HG03571 (cell line): Measurements from ENCODE around the gene FBXO5.
"Not testable (repeated sequence)": the region's sequence is repeated elsewhere in the genome, so short reads cannot be mapped to it uniquely, and the experiment has no call there.

Source experiments
- ATAC-seq: cut with Tn5 transposase; IDR thresholded peaks from one replicate; pipeline ENCODE4 v1.9.1; 2021; ENCODE audit not compliant: unreplicated experiment

Gene FBXO5

DNA sequence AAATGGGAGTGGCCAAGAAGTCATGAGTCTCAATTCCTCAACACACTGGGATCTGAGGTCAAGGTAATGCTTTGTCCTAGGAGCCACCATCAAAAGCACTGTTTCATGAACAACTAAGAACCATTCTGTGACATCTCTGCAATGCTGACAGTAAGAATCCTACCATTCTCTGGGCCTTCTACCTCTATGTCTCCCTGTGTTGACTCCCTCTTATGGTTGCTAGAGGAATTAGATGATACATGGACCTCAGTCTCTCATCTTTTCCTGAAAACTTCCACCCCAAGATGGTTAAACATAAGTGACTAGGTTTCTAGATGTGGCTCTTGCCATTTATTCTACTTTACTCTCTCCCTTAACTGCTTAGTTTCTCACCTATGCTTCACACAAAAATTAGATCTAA is 10.6 kb upstream of the FBXO5 start:
- ATAC-seq: no peak

GRCh38 chr6:152986978-152987377 is 4.1 kb upstream of the FBXO5 start:
- ATAC-seq: no peak

GRCh38 chr6:152985300-152985699 is 2.5 kb upstream of the FBXO5 start:
- ATAC-seq: not testable (repeated sequence)

- ATAC-seq: peak; percentile 23
Measured at GRCh38 chr6:152984513-152984872, 1.7 kb upstream of the FBXO5 start.

DNA sequence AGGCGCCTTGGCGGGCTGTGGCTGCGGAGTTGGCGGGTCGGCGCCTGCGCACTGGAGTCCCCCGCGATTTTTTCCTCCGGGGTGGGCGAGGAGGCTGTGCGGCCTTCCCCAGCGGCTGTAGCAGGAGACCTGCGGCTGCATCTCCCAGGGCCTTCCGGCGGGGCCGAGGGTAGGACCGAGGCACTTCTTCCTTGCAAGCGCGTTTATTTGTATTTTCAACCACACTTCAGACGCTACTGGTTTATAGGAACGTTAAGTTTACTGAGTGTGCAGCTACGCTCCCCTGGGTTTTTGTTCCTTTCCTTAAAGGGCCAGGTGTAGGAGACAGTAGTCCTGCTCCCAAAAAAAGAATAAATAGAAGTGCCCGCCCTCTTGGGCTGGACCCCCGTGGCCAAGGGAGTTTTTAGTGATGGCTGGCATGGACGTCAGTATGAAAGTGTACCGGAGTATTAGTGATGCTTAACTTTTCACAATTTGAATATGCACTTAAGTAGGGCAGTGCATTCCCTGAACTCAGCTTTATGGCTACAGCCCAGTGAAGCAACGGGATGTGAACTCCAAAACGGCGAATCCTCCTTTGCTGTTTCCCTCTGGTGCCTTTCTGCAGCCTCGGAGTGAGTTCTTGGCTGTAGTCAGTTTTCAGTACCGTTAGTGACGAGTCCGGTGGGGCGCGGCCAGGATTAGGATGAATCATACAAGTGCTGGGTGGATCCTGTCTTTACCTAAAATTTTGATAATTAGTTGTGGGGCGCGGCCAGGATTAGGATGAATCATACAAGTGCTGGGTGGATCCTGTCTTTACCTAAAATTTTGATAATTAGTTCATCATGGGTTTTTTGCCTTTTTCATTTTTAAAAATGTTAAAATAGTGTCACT is 1.0 kb upstream of the FBXO5 start:
- ATAC-seq: peak; percentile 10

DNA sequence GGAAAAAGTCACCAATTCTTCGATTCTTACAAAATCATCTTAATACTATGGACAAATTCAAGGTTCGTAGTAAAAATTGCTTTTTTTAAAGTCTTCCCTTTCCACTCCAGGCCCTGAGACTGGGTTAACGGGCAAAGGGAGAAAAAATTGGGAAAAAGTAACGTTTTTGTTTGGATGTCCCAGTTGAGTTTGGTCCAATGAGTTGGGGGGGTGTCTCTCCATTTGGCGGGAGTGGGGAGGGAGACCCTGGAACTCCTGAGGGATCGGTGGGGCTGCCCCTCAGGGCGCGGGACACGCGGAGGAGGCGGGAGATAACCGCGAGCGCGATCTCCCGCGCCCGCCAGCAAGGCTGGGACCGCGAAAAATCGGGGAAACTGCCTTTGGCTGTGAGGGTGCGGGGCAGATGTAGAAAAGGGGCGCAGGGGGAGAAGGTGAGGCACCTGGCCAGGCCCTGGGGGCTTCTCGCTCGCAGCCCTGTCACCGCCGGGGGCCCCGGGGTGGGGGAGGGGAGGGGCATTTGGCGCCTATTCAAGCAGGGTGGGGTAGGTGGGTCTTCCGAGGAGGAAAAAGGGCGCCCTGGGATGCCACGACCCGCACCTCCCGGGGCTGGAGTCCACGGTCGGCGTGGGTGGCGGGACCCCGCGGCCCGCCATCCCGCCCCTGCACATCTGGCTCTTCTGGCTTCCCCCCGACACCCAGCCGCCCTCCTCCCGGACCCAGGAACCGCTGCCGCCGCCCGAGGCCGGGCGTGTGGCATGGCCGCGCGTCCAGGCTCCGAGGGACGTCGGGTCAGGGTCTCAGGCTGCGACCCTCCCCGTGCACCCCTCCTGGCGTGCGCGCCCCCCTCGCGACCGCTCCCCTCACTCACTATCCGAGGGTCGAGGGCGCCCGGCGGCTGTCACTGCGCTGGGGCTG is 595 bp downstream of the FBXO5 start:
- peak; percentile 1 for ATAC-seq

DNA sequence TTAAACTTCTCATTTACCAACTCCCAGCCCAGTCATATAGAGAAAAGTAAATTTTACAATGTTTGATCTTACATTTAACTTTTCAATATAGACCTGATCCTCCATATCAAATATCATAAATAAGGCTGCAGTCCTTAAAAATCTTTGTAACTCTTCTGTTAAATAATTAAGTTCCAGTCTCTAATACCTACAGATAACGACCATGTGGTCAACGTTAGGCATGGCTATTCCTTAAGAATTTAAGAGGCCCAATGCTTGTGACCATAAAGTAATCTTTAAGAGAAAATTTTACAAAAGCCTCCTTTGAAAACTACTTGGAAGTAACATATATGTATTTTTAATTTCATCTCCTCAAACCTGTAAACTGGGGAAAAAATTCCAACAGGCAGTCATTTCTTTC is 1.6 kb downstream of the FBXO5 start:
- no peak for ATAC-seq

- no peak for ATAC-seq
Measured at GRCh38 chr6:152980656-152981055, 2.2 kb downstream of the FBXO5 start.

DNA sequence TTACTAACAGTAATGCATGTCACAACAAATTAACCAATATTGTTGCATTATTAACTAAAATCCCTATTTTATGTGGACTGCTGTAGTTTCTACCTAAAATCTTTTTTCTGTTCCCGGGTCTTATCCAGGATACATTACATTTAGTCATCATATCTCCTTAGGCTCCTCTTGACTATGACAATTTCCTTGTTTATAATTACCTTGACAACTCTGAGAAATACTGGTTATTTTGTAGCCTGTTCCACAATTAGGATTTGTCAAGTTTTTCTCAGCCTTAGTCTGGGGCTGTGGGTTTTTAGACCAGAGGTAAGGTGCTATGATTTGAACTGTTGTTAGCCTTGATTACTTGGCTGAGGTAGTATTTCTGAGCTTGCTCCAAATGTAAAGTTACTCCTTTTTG is 3.7 kb downstream of the FBXO5 start:
- no peak for ATAC-seq

DNA sequence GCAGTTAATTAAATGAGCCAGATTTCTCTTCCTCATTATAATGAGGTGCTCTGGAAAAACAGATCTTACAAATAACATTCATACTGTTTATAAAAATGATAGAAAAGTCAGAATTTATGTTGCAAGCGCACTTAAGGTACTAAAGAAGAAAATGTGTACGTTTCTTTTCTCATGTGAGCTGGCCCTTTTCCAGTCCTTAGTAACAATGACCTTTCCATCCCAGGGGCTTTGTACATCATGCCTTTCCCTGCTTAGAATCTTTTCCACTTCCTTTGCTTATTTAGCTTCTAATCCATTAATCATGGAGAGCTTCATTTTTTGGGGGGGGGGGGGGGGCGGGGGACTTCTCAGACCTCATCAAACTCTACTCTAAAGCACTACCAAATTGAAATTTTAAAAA is 4.8 kb downstream of the FBXO5 start:
- ATAC-seq: no peak

DNA sequence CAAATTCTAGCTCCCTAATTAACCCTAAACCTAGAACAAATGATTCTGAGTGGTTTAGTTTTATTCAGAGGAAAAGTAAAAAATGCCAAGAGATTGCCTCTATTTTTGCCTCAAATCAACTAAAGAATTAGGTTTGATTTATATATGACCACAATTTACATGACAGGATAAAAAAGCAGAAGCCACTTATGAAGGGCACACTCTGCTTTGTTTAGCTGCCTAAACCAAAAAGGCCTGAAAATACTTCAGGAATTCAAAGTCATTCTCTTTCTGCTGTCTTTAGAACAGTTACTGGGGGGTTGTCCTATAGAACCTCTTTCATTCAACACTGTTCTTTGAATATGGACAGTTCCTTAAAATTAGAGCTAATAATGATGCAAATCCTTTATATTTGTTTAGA is 5.3 kb downstream of the FBXO5 start:
- no peak for ATAC-seq

- ATAC-seq: no peak
Measured at GRCh38 chr6:152976749-152977148, 6.1 kb downstream of the FBXO5 start.

DNA sequence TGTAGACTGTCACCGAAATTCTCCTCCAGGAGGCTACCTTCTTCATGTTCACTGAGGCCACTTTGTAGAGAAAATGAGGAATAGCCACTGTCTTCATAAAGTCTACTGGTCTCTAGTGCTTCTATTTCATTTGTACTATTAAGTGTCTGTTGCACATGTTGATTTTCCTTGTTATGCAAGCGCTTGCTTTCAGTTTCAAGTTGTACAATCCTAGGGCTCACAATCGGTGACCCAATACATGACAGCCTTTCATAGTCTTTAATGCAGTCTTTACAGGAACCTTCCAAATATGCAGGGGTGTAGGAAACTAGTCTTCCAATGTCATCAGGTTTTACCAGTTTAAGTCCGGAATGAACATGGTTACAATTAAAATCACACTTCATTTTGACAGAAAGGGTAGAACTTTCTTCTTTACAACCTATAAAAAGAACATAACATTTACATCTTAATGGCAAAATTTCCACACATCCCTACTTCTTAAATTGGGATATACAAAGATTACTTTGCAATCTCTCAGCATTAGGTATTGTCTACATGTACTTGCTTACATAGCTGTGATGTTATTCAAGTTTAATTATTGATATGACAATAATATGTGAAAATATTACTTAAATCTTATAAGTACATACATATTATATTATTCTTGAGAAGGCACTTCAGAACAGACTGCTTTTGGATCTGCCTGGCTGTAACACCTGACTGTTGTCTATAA is 7.5 kb downstream of the FBXO5 start:
- no peak for ATAC-seq

- no peak for ATAC-seq
Measured at GRCh38 chr6:152973916-152974315, 8.9 kb downstream of the FBXO5 start.

DNA sequence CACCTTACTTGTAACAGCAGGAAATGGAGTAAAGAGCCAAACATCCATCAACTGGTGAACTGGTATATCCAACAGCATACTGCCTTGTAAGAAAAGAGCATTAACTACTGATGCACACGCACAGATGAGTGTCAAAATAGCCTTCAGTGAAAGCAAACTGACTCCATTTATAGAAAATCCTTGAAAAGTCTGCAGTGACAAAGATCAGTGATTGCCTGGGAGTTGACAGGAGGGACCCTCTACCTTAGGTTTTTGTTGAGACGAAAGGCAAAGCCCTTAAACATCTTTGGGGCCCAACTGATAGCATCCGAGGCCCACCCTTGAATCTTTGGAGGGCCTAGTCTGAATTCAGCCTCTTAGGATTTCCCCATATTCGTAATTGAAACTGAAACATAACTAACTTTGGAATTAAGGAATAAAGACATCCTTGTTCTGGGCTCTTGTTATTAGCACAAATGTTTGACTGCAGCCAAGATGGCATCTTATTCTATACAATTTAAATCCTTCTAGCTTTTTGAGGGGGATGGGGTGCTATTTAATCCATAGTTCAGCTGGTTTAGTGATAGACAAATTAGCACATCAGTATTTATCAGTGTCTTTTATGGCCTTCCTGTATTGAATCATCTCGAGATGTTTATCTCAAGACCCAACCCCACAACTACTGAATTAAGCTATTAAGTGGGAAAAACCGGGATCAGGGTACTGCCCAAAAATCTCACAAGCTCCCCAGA is 13.0 kb downstream of the FBXO5 start:
- no peak for ATAC-seq

GRCh38 chr6:152966168-152966894 is 16.5 kb downstream of the FBXO5 start:
- ATAC-seq: not testable (repeated sequence)

DNA sequence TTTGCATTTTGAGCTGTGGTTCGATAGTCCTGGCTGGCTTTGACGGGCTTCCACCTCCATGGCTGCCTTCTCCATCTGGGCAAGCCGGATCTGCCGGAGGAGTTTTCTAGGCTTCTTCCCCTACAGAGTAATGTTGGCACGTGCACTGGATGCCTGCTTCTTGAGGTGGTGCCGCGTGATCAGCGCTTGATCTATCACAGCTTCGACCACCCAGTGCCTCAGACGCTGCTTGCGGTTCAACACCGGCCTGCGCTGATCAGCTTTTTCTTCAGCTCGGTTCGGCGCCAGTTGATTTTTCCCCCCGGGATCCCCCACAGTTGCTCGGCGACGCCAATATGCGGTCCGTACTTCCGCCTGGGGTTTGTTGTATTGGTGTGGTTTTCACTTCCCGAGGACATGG is 23.5 kb downstream of the FBXO5 start:
- ATAC-seq: no peak

GRCh38 chr6:152957796-152958195 is 25.0 kb downstream of the FBXO5 start:
- ATAC-seq: no peak

DNA sequence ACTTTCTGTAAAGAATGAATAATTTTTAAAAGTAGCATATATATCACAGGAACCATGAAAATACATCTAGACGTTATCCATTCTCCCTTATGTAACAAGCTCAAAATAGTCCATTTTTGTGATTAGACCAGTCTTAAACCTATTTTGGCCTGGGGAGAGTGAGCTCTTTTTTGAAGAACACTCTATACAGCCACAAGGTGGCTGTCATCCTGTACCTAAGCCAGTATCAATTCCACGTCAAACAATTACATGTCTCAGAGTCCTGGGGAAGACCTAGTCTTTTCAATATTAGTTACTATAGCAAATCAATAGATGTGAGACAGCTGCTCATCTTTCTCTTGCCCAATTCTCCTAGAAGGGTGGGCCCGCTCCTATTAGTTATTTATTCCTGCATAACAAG is 28.4 kb downstream of the FBXO5 start:
- no peak for ATAC-seq

DNA sequence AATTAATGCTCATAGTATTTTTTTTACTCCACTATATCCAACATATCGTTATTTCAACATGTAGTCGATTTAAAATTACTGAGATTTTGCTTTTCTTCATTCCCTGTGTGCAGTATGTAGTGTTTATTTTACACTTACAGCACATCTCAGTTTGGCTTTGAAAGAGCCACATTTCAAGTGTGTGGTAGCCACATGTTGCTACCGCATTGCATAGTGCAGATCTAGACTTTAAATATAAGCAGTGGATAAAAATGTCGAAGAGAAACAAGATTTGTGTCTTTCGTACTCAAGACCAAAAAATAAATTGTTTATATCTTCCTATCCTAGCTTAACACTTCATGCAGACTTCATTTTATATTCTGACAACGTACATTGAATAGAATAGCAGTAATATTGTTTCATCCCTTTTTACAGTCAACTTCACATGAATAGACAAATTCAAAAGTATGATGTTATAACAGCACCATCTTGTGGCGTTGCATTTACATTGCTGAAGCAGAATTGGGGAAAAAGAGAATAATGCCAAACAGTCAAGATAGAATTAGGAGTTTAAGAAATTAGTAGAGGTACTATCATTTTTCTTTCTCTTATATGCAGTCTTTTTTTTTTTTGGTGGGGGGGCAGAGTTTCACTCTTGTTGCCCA is 29.9 kb downstream of the FBXO5 start:
- no peak for ATAC-seq
